Large intestine (tissue), 3 donors: ENCODE results near the gene CACNA1B. TPM values are rescaled to one million over a fixed set of nuclear protein-coding genes. Genes with fewer than 3 reads are reported as not detected.

Source experiments
- DNase-seq, 2 donors: peaks; one replicate each; pipeline versions ENCODE4 v3.0.0 to v3.0.0-alpha.2; 2013
- H3K27ac ChIP-seq: one replicate; pipeline ENCODE4 v1.5.1; 2013; ENCODE audit warnings: low read length
- H3K27me3 ChIP-seq: 2 replicates; pipeline ENCODE4 v1.6.1; 2013; ENCODE audit warnings: low read length; ENCODE audit not compliant: control insufficient read depth, insufficient read depth
- H3K36me3 ChIP-seq: 2 replicates; pipeline ENCODE4 v1.6.1; 2013; ENCODE audit warnings: low read length; ENCODE audit not compliant: control insufficient read depth, insufficient read depth
- H3K4me1 ChIP-seq: one replicate; pipeline ENCODE4 v1.6.1; 2013; ENCODE audit warnings: low read length; ENCODE audit not compliant: control insufficient read depth, insufficient read depth
- H3K4me3 ChIP-seq: one replicate; pipeline ENCODE4 v1.5.1; 2013; ENCODE audit warnings: low read length
- H3K9me3 ChIP-seq: one replicate; pipeline ENCODE4 v1.6.1; 2013; ENCODE audit warnings: mild to moderate bottlenecking, low read depth, low read length, moderate library complexity; ENCODE audit not compliant: control insufficient read depth
- whole genome bisulfite sequencing: methylation state at CpG from one replicate; pipeline ENCODE4 v1.1.5; 2013; ENCODE audit warnings: low lambda C conversion rate; ENCODE audit not compliant: insufficient coverage; 5-methylcytosine and 5-hydroxymethylcytosine counted together
- polyA plus RNA-seq: library from polyadenylated mRNA; unstranded; fragments of 120-200 nt; gene quantifications from one replicate; pipeline ENCODE4 v1.2.1, GENCODE V29; 2013

CACNA1B gene
- polyA plus RNA-seq, 1 donor, result 1.8 TPM

- H3K4me3 ChIP-seq, result no peak overlapping the region
- DNase-seq, result no peak
- H3K36me3 ChIP-seq, result no peaks in the 10 kb centered on the region
- WGBS, result no CpG with 5 or more reads among the region's 9 CpGs
- H3K4me1 ChIP-seq, result no peaks in the 10 kb centered on the region
- no peak overlapping the region for H3K27ac ChIP-seq
- H3K27me3 ChIP-seq, result peaks cover 43% of the 10 kb centered on the region
- no peaks in the 10 kb centered on the region for H3K9me3 ChIP-seq
Observed at GRCh38 chr9:138024131-138024530, 146.5 kb downstream of the CACNA1B start.

DNA sequence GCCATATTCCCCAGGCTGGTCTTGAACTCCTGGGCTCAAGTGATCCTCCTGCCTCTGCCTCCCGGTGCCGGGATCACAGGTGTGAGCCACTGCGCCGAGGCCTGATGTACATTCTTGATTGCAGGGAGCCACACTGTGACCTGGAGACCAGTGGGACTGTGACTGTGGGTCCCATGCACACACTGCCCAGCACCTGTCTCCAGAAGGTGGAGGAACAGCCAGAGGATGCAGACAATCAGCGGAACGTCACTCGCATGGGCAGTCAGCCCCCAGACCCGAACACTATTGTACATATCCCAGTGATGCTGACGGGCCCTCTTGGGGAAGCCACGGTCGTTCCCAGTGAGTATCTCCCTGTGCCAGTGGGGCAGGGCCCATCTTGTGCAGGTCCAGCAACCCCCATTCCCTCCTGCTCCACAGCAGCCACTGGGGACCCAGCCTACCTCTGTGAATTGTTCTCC is 147.3 kb downstream of the CACNA1B start:
- WGBS, result no CpG with 5 or more reads among the region's 11 CpGs

GRCh38 chr9:138025417-138025816 is 147.8 kb downstream of the CACNA1B start:
- peaks cover 43% of the 10 kb centered on the region for H3K27me3 ChIP-seq
- no peaks in the 10 kb centered on the region for H3K4me1 ChIP-seq
- no peak for DNase-seq
- no peaks in the 10 kb centered on the region for H3K36me3 ChIP-seq
- no peak overlapping the region for H3K4me3 ChIP-seq
- H3K9me3 ChIP-seq, result no peaks in the 10 kb centered on the region
- no peak overlapping the region for H3K27ac ChIP-seq
- WGBS, result no CpG with 5 or more reads among the region's 4 CpGs

More for the DNA sequence above, 147.3 kb downstream of the CACNA1B start:
- H3K27ac ChIP-seq, result no peak overlapping the region
- H3K4me3 ChIP-seq, result no peak overlapping the region
- no peaks in the 10 kb centered on the region for H3K9me3 ChIP-seq
- no peak for DNase-seq
- H3K36me3 ChIP-seq, result no peaks in the 10 kb centered on the region
- peaks cover 43% of the 10 kb centered on the region for H3K27me3 ChIP-seq
- no peaks in the 10 kb centered on the region for H3K4me1 ChIP-seq

- Histone ChIP-seq H3K27ac (no peak overlapping the region), H3K9me3 (no peaks in the 10 kb centered on the region), H3K4me3 (no peak overlapping the region), H3K27me3 (peaks cover 44% of the 10 kb centered on the region), H3K36me3 (no peaks in the 10 kb centered on the region), H3K4me1 (no peaks in the 10 kb centered on the region)
- no peak for DNase-seq
- no CpG with 5 or more reads among the region's 7 CpGs for WGBS
Observed at GRCh38 chr9:138025908-138026307, 148.3 kb downstream of the CACNA1B start.

DNA sequence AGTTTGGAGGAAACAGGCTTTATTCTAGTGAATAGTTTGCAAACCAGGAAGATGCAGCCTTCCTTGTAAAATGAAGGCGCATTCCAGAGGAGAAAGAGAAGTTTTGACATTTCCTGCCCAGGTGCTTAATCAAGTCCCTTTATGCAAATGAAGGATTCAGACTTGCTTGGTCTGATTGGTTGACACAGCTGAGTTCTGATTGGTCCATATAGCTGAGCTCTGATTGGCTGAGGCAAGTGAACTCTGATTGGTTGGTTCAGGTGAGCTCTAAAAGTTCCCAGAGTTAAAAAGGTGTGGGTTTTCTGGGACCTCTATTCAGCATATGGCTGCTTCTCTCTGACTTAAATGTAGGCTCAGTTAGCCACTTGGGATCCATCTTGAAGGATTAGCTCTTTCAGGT is 151.0 kb downstream of the CACNA1B start:
- Histone ChIP-seq H3K4me1 (no peaks in the 10 kb centered on the region), H3K9me3 (no peaks in the 10 kb centered on the region), H3K27me3 (peaks cover 28% of the 10 kb centered on the region), H3K27ac (no peak overlapping the region), H3K4me3 (no peak overlapping the region), H3K36me3 (no peaks in the 10 kb centered on the region)
- no CpG with 5 or more reads among the region's 1 CpG for WGBS
- no peak for DNase-seq

- no peak for DNase-seq
- no peak overlapping the region for H3K27ac ChIP-seq
- no peaks in the 10 kb centered on the region for H3K9me3 ChIP-seq
- no peaks in the 10 kb centered on the region for H3K4me1 ChIP-seq
- WGBS, result no CpG with 5 or more reads among the region's 3 CpGs
- H3K4me3 ChIP-seq, result no peak overlapping the region
- H3K27me3 ChIP-seq, result peaks cover 4% of the 10 kb centered on the region
- no peaks in the 10 kb centered on the region for H3K36me3 ChIP-seq
Observed at GRCh38 chr9:138031186-138031585, 153.6 kb downstream of the CACNA1B start.

DNA sequence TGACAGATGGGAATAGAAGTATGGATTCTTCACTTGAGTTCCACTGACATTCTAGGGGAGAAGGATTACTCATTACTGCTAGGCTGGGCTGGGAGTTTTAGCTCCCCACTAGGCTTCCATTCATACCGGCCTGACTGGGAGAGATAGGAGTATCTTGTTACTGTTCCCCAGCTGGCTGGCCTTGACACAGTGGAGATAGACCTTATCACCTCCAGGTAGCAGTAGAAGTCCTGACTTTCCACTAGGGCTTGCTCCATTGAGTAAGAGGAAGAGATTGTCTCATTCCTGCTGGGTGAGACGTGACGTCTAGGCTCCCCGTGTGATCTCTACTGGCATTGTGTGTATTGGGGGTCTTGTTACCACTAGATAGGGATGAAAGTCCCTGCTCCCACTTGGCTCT is 156.4 kb downstream of the CACNA1B start:
- Histone ChIP-seq H3K36me3 (no peaks in the 10 kb centered on the region), H3K27me3 (peaks cover 2% of the 10 kb centered on the region), H3K4me3 (no peak overlapping the region), H3K27ac (no peak overlapping the region), H3K9me3 (no peaks in the 10 kb centered on the region), H3K4me1 (no peaks in the 10 kb centered on the region)
- WGBS, result no CpG with 5 or more reads among the region's 4 CpGs
- no peak for DNase-seq

DNA sequence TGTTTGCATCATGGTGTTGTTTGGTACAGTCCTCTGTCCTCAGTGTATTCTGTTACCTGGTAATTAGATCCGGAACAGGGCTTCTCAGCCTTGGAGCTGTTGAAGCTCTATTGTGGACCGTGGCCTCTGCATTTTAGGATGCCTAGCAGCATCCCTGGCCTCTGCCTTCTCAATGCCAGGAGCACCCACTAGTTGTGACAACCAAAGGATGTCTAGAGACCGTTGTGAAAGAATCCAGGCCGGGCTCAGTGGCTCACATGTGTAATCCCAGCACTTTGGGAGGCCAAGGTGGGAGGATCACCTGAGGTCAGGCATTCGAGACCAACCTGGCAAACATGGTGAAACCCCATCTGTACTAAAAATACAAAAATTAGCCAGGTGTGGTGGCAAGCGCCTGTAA is 159.6 kb downstream of the CACNA1B start:
- no peaks in the 10 kb centered on the region for H3K9me3 ChIP-seq
- WGBS, result no CpG with 5 or more reads among the region's 6 CpGs
- DNase-seq, result no peak
- H3K27me3 ChIP-seq, result peaks cover 3% of the 10 kb centered on the region
- no peaks in the 10 kb centered on the region for H3K36me3 ChIP-seq
- no peaks in the 10 kb centered on the region for H3K4me1 ChIP-seq
- H3K4me3 ChIP-seq, result no peak overlapping the region
- no peak overlapping the region for H3K27ac ChIP-seq

DNA sequence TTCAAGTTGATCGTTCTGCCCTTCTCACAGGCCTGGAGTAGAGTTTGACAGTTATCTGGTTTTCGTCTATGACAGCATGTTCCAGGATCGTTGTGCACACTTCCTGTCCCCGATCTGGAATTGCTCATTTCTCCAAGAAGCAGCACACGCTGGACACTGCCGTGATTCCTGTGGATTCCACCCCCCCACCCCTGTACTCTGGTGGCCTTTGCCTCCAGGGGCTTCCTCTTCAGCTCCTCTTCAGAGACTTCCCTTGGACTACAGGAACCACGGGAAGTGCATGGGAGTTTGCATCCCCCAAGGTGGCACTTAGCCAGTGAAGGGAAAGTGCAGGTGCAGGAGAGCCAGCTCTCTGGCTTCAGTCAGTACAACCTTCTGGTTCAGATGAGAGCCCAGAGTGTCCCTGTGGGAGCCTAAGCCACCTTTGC is 160.7 kb downstream of the CACNA1B start:
- no peak for DNase-seq
- no CpG with 5 or more reads among the region's 7 CpGs for WGBS
- H3K27me3 ChIP-seq, result peaks cover 3% of the 10 kb centered on the region

GRCh38 chr9:138040446-138041430 is 163.2 kb downstream of the CACNA1B start:
- peaks cover 3% of the 10 kb centered on the region for H3K27me3 ChIP-seq
- no peaks in the 10 kb centered on the region for H3K36me3 ChIP-seq
- no peak for DNase-seq
- no peaks in the 10 kb centered on the region for H3K4me1 ChIP-seq
- no peak overlapping the region for H3K27ac ChIP-seq
- 78% methylated on average over 2 of the region's 17 CpGs for WGBS
- no peak overlapping the region for H3K4me3 ChIP-seq
- H3K9me3 ChIP-seq, result no peaks in the 10 kb centered on the region

More for the DNA sequence above, 160.7 kb downstream of the CACNA1B start:
- no peaks in the 10 kb centered on the region for H3K4me1 ChIP-seq
- H3K9me3 ChIP-seq, result no peaks in the 10 kb centered on the region
- no peaks in the 10 kb centered on the region for H3K36me3 ChIP-seq
- no peak overlapping the region for H3K4me3 ChIP-seq
- no peak overlapping the region for H3K27ac ChIP-seq
